ENCODE data around the gene STPG4. TPM values are rescaled to one million over a fixed set of nuclear protein-coding genes. Genes with fewer than 3 reads are reported as not detected.

Gene STPG4
- total and polyA plus RNA-seq, 2 donors from 2014 or later: not detected

DNA sequence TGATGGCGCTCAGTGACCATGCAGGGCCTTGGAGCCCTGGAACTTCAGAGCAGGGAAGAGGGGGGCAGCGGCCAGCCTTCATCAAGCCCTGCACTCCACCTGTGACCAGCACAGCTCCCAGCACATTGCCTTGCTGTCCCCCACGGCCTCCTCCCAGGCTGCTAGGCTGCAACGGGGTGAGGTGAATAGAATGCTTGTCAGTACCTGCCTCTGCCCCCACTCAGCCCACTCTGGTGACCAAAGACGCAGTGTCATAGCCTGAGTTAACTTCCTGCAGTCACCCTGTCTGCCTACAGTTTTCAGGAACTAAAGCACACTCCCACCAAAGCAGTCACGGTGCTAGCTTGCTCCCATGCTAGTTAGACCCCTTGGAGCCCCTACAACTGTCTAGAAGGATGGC is 72.1 kb downstream of the STPG4 start:
- H3K4me1 ChIP-seq (ENCODE audit: control insufficient read depth in 2 of 3, insufficient read depth in 2 of 3, low read depth in 1 of 3, low read length in 3 of 3): peaks cover 3 to 17% (median 6%) of the 10 kb centered on the region in 3 donors

DNA sequence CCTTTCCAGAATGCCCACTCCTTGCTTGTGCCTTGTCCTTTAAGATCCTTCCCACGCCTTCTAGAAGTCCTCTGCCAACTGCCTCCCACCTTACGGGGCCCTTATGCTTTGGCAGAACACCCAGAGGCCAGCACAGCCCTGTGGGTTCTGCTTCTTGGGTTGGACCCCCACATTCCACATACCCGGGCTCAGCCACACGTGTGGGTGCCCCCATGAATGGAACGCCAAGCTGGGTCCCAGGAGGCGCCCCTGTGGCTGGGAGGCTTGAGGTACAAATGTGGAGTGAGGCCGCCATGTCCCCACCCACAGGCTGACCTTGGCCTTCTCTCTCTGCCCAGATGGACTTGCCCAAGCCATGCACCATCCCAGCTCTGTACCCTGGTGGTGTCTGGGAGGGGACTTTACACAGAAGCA is 74.2 kb downstream of the STPG4 start:
- no peak overlapping the region for H3K27ac ChIP-seq (ENCODE audit: low read depth in 2 of 2, low read length in 2 of 2)
- FAIRE-seq (no peak), DNase-seq (no peak)
- H3K4me1 ChIP-seq (ENCODE audit: control insufficient read depth in 2 of 3, insufficient read depth in 2 of 3, low read depth in 1 of 3, low read length in 3 of 3): peaks cover 0 to 21% (median 19%) of the 10 kb centered on the region in 3 donors
- TF ChIP-seq, protein P1, sequence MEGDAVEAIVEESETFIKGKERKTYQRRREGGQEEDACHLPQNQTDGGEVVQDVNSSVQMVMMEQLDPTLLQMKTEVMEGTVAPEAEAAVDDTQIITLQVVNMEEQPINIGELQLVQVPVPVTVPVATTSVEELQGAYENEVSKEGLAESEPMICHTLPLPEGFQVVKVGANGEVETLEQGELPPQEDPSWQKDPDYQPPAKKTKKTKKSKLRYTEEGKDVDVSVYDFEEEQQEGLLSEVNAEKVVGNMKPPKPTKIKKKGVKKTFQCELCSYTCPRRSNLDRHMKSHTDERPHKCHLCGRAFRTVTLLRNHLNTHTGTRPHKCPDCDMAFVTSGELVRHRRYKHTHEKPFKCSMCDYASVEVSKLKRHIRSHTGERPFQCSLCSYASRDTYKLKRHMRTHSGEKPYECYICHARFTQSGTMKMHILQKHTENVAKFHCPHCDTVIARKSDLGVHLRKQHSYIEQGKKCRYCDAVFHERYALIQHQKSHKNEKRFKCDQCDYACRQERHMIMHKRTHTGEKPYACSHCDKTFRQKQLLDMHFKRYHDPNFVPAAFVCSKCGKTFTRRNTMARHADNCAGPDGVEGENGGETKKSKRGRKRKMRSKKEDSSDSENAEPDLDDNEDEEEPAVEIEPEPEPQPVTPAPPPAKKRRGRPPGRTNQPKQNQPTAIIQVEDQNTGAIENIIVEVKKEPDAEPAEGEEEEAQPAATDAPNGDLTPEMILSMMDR (IDR thresholded peaks at IDR 0.05; ENCODE audit: borderline replicate concordance, extremely low read depth, insufficient read depth): no peak
- no peaks in the 10 kb centered on the region for H3K9me3 ChIP-seq (ENCODE audit: control insufficient read depth in 2 of 3, insufficient read depth in 1 of 3, low read length in 3 of 3)
- no peak overlapping the region for H3K4me3 ChIP-seq (ENCODE audit: low read length in 3 of 3)
- no peak overlapping the region for H3K9ac ChIP-seq (ENCODE audit: low read length in 3 of 3)
- intact Hi-C loops (cut with DNase I): no loop called here
- no peaks in the 10 kb centered on the region for H3K36me3 ChIP-seq (ENCODE audit: control insufficient read depth in 2 of 3, insufficient read depth in 3 of 3, low read length in 3 of 3)
- no peaks in the 10 kb centered on the region for H3K27me3 ChIP-seq (ENCODE audit: control insufficient read depth, insufficient read depth, low read length)

More for the DNA sequence above, 72.1 kb downstream of the STPG4 start:
- H3K9me3 ChIP-seq (ENCODE audit: control insufficient read depth in 2 of 3, insufficient read depth in 1 of 3, low read length in 3 of 3): no peaks in the 10 kb centered on the region
- no peak for DNase-seq
- no peak for FAIRE-seq
- intact Hi-C loops (cut with DNase I): no loop called here
- no peak overlapping the region for H3K9ac ChIP-seq (ENCODE audit: low read length in 3 of 3)
- H3K4me3 ChIP-seq (ENCODE audit: low read length in 3 of 3): no peak overlapping the region
- no peaks in the 10 kb centered on the region for H3K36me3 ChIP-seq (ENCODE audit: control insufficient read depth in 2 of 3, insufficient read depth in 3 of 3, low read length in 3 of 3)
- H3K27ac ChIP-seq (ENCODE audit: low read depth in 2 of 2, low read length in 2 of 2): no peak overlapping the region
- no peaks in the 10 kb centered on the region for H3K27me3 ChIP-seq (ENCODE audit: control insufficient read depth, insufficient read depth, low read length)
- TF ChIP-seq, protein P1 (IDR thresholded peaks at IDR 0.05; ENCODE audit: borderline replicate concordance, extremely low read depth, insufficient read depth): no peak

DNA sequence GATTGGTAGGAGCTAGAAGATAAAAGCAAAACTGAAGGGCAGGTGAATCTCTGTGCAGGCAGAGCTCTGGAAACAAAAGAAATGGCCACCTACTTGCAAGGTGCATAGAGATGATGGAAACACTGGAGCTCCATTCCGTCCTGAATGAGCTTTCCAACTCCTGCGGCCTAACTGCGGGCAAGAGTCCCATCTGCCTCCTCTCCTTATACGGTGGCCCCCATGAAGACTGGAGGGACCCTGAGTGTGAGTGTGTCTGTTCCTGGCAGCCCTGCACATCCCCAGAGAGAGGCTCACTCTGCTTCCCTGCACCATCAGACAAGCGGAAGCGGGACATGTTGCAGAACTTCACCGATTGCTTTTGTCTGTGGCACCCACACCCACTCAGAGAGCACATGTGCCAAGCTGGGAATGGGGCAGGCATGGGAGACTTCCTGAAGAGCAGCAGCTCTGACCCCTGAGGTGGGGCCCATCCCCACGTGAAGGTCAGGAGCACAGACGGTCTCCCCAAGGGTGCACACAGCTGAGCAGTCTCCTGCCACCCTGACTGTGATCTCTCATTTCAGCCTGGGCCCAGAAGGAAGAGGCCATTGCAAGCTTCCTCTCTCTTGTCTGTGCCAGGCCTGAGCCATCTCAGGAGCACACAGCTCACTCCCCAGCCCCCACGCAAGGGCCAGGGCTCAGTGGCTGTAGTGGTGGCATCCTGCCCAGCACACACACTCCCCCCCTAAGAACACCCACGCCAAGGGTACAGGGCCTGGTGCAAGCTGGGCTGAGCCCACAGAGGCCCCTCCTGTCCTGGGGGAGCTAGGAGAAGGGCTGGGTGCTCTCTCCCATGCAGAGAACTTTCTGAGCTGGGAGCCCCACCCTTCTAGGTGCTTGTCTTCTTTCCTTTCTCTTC is 75.3 kb downstream of the STPG4 start:
- no peak overlapping the region for H3K4me3 ChIP-seq (ENCODE audit: low read length in 3 of 3)
- TF ChIP-seq, protein P1 (IDR thresholded peaks at IDR 0.05; ENCODE audit: borderline replicate concordance, extremely low read depth, insufficient read depth): no peak
- H3K4me1 ChIP-seq (ENCODE audit: control insufficient read depth in 2 of 3, insufficient read depth in 2 of 3, low read depth in 1 of 3, low read length in 3 of 3): peaks cover 0 to 20% (median 20%) of the 10 kb centered on the region in 3 donors
- DNase-seq: no peak
- no peak for FAIRE-seq
- no peak overlapping the region for H3K27ac ChIP-seq (ENCODE audit: low read depth in 2 of 2, low read length in 2 of 2)
- no peaks in the 10 kb centered on the region for H3K27me3 ChIP-seq (ENCODE audit: control insufficient read depth, insufficient read depth, low read length)
- H3K9me3 ChIP-seq (ENCODE audit: control insufficient read depth in 2 of 3, insufficient read depth in 1 of 3, low read length in 3 of 3): no peaks in the 10 kb centered on the region
- intact Hi-C loops (cut with DNase I): no loop called here
- no peaks in the 10 kb centered on the region for H3K36me3 ChIP-seq (ENCODE audit: control insufficient read depth in 2 of 3, insufficient read depth in 3 of 3, low read length in 3 of 3)
- H3K9ac ChIP-seq (ENCODE audit: low read length in 3 of 3): no peak overlapping the region

Measured in kidney (tissue), 14 donors.